ENCODE data around the gene UNC13B. TPM values are rescaled to one million over a fixed set of nuclear protein-coding genes. Genes with fewer than 3 reads are reported as not detected.

The UNC13B gene
- total RNA-seq, 1 donor from 2014 or later = 30.5 TPM

DNA sequence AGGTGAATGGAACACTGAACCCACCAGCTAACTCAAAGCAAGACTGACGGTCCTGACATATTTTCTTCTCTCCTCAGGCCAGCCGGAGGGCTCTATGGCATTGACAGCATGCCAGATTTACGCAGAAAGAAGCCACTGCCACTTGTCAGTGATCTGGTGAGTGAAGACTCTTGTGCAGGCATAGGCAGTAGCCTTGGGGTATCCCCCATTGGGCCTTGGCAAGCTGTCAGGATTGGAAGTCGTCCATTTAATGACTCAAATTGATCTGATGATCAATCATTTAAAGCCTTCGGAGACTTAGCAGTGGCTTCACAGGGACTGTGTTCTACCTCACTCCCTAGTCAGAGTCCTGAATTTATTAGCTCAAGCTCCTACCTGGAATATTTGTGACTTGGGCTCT is 208.4 kb downstream of the UNC13B start:
- no peaks in the 10 kb centered on the region for H3K9me3 ChIP-seq (ENCODE audit: insufficient read depth, low read depth, low read length)
- peaks cover 10% of the 10 kb centered on the region for H3K4me1 Mint-ChIP-seq (ENCODE audit: low read depth, unreplicated experiment)
- peaks cover 2% of the 10 kb centered on the region for H3K36me3 ChIP-seq (ENCODE audit: insufficient read depth, low read length)
- no peaks in the 10 kb centered on the region for H4K20me1 ChIP-seq (ENCODE audit: insufficient read depth, low read length)
- H3K79me2 ChIP-seq (ENCODE audit: insufficient read depth, low read length) = no peaks in the 10 kb centered on the region
- H3K4me3 ChIP-seq (ENCODE audit: insufficient read depth, low read depth, low read length) = no peak overlapping the region
- no peak overlapping the region for H3K27ac ChIP-seq (ENCODE audit: low read depth, low read length)
- no peak overlapping the region for H3K27ac Mint-ChIP-seq (ENCODE audit: unreplicated experiment)
- no peak overlapping the region for H2AFZ ChIP-seq (ENCODE audit: low read depth, low read length)
- TF ChIP-seq EZH2 (IDR thresholded peaks at IDR 0.05; ENCODE audit: insufficient read depth, low read length) = no peak
- TF ChIP-seq, protein P1, sequence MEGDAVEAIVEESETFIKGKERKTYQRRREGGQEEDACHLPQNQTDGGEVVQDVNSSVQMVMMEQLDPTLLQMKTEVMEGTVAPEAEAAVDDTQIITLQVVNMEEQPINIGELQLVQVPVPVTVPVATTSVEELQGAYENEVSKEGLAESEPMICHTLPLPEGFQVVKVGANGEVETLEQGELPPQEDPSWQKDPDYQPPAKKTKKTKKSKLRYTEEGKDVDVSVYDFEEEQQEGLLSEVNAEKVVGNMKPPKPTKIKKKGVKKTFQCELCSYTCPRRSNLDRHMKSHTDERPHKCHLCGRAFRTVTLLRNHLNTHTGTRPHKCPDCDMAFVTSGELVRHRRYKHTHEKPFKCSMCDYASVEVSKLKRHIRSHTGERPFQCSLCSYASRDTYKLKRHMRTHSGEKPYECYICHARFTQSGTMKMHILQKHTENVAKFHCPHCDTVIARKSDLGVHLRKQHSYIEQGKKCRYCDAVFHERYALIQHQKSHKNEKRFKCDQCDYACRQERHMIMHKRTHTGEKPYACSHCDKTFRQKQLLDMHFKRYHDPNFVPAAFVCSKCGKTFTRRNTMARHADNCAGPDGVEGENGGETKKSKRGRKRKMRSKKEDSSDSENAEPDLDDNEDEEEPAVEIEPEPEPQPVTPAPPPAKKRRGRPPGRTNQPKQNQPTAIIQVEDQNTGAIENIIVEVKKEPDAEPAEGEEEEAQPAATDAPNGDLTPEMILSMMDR (IDR thresholded peaks at IDR 0.05; ENCODE audit: insufficient read depth, low read depth, low read length) = no peak
- H3K4me2 ChIP-seq (ENCODE audit: low read length) = no peak overlapping the region
- FAIRE-seq (no peak), DNase-seq (ENCODE audit: low read depth) (no peak)
- peaks cover 2% of the 10 kb centered on the region for H3K9me3 Mint-ChIP-seq (ENCODE audit: unreplicated experiment)
- peaks cover 17% of the 10 kb centered on the region for H3K4me1 ChIP-seq (ENCODE audit: insufficient read depth, low read length)
- H3K4me3 Mint-ChIP-seq (ENCODE audit: unreplicated experiment) = no peak overlapping the region
- peaks cover 6% of the 10 kb centered on the region for H3K36me3 Mint-ChIP-seq (ENCODE audit: low read depth, unreplicated experiment)
- no peak overlapping the region for H3K9ac ChIP-seq (ENCODE audit: low read length)
- H3K27me3 Mint-ChIP-seq (ENCODE audit: low read depth, unreplicated experiment) = peaks cover 2% of the 10 kb centered on the region
- no peaks in the 10 kb centered on the region for H3K27me3 ChIP-seq (ENCODE audit: insufficient read depth, low read length)

DNA sequence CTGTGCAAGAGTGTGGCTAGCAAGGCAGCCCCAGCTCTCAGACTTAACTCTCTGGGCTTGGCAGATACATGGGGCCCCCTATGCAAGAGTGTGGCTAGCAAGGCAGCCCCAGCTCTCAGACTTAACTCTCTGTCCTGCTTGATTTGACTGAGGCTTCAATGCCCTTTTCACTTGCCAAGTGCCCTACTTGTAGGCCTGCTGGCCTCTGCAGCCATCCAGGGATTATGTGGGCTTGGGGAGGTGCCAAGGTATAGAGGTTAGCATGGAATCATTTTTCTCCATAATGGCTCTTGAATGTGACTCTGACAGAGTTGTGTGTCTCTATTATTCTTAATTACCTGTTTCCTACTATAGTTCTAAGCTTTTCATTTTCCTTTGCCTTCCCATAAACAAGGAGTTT is 212.6 kb downstream of the UNC13B start:
- DNase-seq (ENCODE audit: low read depth) (no peak), FAIRE-seq (no peak)
- Mint-ChIP-seq H3K36me3 (ENCODE audit: low read depth, unreplicated experiment) (peaks cover 15% of the 10 kb centered on the region), H3K27ac (ENCODE audit: unreplicated experiment) (no peak overlapping the region), H3K27me3 (ENCODE audit: low read depth, unreplicated experiment) (peaks cover 2% of the 10 kb centered on the region), H3K4me1 (ENCODE audit: low read depth, unreplicated experiment) (no peaks in the 10 kb centered on the region), H3K9me3 (ENCODE audit: unreplicated experiment) (peaks cover 2% of the 10 kb centered on the region), H3K4me3 (ENCODE audit: unreplicated experiment) (no peak overlapping the region)
- Histone ChIP-seq H3K9me3 (ENCODE audit: insufficient read depth, low read depth, low read length) (no peaks in the 10 kb centered on the region), H3K4me2 (ENCODE audit: low read length) (no peak overlapping the region), H3K4me1 (ENCODE audit: insufficient read depth, low read length) (no peaks in the 10 kb centered on the region), H3K4me3 (ENCODE audit: insufficient read depth, low read depth, low read length) (no peak overlapping the region), H3K36me3 (ENCODE audit: insufficient read depth, low read length) (peaks cover 2% of the 10 kb centered on the region), H2AFZ (ENCODE audit: low read depth, low read length) (no peak overlapping the region), H3K27me3 (ENCODE audit: insufficient read depth, low read length) (no peaks in the 10 kb centered on the region), H3K79me2 (ENCODE audit: insufficient read depth, low read length) (no peaks in the 10 kb centered on the region), H3K9ac (ENCODE audit: low read length) (no peak overlapping the region), H4K20me1 (ENCODE audit: insufficient read depth, low read length) (no peaks in the 10 kb centered on the region), H3K27ac (ENCODE audit: low read depth, low read length) (no peak overlapping the region)
- TF ChIP-seq, protein P1 (IDR thresholded peaks at IDR 0.05; ENCODE audit: insufficient read depth, low read depth, low read length) = no peak
- no peak for TF ChIP-seq EZH2 (IDR thresholded peaks at IDR 0.05; ENCODE audit: insufficient read depth, low read length)

DNA sequence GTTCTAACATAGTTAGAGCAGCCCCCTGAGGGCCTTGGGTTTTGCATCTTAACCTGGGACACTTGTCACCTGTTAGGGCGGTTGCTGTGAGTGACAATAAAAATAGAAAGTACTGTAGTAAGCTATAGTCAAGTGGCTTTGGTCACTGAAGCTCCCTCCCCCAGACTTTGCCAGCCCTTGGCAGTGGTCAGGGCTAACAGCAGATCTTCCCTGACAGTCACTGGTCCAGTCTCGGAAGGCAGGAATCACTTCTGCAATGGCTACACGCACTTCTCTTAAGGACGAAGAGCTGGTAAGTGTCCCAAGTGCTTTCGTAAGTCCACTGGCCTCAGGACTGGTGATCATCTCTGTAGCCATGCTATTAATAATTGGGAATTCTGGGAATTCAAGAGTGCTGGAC is 213.1 kb downstream of the UNC13B start:
- no peak overlapping the region for H2AFZ ChIP-seq (ENCODE audit: low read depth, low read length)
- H3K9ac ChIP-seq (ENCODE audit: low read length) = no peak overlapping the region
- Mint-ChIP-seq H3K36me3 (ENCODE audit: low read depth, unreplicated experiment) (peaks cover 14% of the 10 kb centered on the region), H3K4me1 (ENCODE audit: low read depth, unreplicated experiment) (no peaks in the 10 kb centered on the region), H3K9me3 (ENCODE audit: unreplicated experiment) (peaks cover 2% of the 10 kb centered on the region), H3K27ac (ENCODE audit: unreplicated experiment) (no peak overlapping the region), H3K4me3 (ENCODE audit: unreplicated experiment) (no peak overlapping the region), H3K27me3 (ENCODE audit: low read depth, unreplicated experiment) (peaks cover 2% of the 10 kb centered on the region)
- H3K9me3 ChIP-seq (ENCODE audit: insufficient read depth, low read depth, low read length) = no peaks in the 10 kb centered on the region
- DNase-seq (ENCODE audit: low read depth) = no peak
- FAIRE-seq = no peak
- H3K27ac ChIP-seq (ENCODE audit: low read depth, low read length) = no peak overlapping the region
- H3K4me2 ChIP-seq (ENCODE audit: low read length) = no peak overlapping the region
- TF ChIP-seq EZH2 (IDR thresholded peaks at IDR 0.05; ENCODE audit: insufficient read depth, low read length) = no peak
- TF ChIP-seq, protein P1 (IDR thresholded peaks at IDR 0.05; ENCODE audit: insufficient read depth, low read depth, low read length) = no peak
- no peak overlapping the region for H3K4me3 ChIP-seq (ENCODE audit: insufficient read depth, low read depth, low read length)
- H3K4me1 ChIP-seq (ENCODE audit: insufficient read depth, low read length) = no peaks in the 10 kb centered on the region
- no peaks in the 10 kb centered on the region for H3K79me2 ChIP-seq (ENCODE audit: insufficient read depth, low read length)
- H4K20me1 ChIP-seq (ENCODE audit: insufficient read depth, low read length) = no peaks in the 10 kb centered on the region
- H3K36me3 ChIP-seq (ENCODE audit: insufficient read depth, low read length) = peaks cover 2% of the 10 kb centered on the region
- no peaks in the 10 kb centered on the region for H3K27me3 ChIP-seq (ENCODE audit: insufficient read depth, low read length)

Measured in astrocyte (in vitro differentiated cells and primary cell).